ENCODE results near the gene RPL14.
"Not testable (repeated sequence)": the region's sequence is repeated elsewhere in the genome, so short reads cannot be mapped to it uniquely, and the experiment has no call there.

Gene RPL14

GRCh38 chr3:40456940-40457823, at the start of gene RPL14:
RPL14 (plus strand) TSS chr3:40457339; CDS start chr3:40457472, 133 bp downstream.
- DNase-seq (ENCODE audit: low read depth in 2 of 2): peak; percentile 81 to 93

GRCh38 chr3:40407611-40408010, 49.5 kb upstream of the RPL14 start:
- DNase-seq (ENCODE audit: low read depth in 2 of 2): no peak

- DNase-seq (ENCODE audit: low read depth in 2 of 2): no peak
Observed at GRCh38 chr3:40414270-40414669, 42.9 kb upstream of the RPL14 start.

GRCh38 chr3:40417845-40418543, 39.1 kb upstream of the RPL14 start:
- DNase-seq (ENCODE audit: low read depth in 2 of 2): no peak

- no peak for DNase-seq (ENCODE audit: low read depth in 2 of 2)
Observed at GRCh38 chr3:40422861-40423260, 34.3 kb upstream of the RPL14 start.

- no peak for DNase-seq (ENCODE audit: low read depth in 2 of 2)
Observed at GRCh38 chr3:40427045-40427669, 30.0 kb upstream of the RPL14 start.

GRCh38 chr3:40432793-40433192, 24.3 kb upstream of the RPL14 start:
- DNase-seq (ENCODE audit: low read depth in 2 of 2): no peak

GRCh38 chr3:40437889-40438288, 19.2 kb upstream of the RPL14 start:
- DNase-seq (ENCODE audit: low read depth in 2 of 2): no peak

GRCh38 chr3:40445062-40445461, 12.1 kb upstream of the RPL14 start:
- DNase-seq (ENCODE audit: low read depth in 2 of 2): no peak

- no peak for DNase-seq (ENCODE audit: low read depth in 2 of 2)
Observed at GRCh38 chr3:40445880-40446279, 11.3 kb upstream of the RPL14 start.

GRCh38 chr3:40450438-40450837, 6.7 kb upstream of the RPL14 start:
- DNase-seq (ENCODE audit: low read depth in 2 of 2): no peak

- DNase-seq (ENCODE audit: low read depth in 2 of 2): no peak
Observed at GRCh38 chr3:40451551-40451950, 5.6 kb upstream of the RPL14 start.

- DNase-seq (ENCODE audit: low read depth in 2 of 2): no peak
Observed at GRCh38 chr3:40452057-40452456, 5.1 kb upstream of the RPL14 start.

- DNase-seq (ENCODE audit: low read depth in 2 of 2): no peak
Observed at GRCh38 chr3:40452562-40452875, 4.6 kb upstream of the RPL14 start.

- peak; percentile 89 to 94 for DNase-seq (ENCODE audit: low read depth in 2 of 2)
Observed at GRCh38 chr3:40452876-40453730, 4.0 kb upstream of the RPL14 start.

- no peak for DNase-seq (ENCODE audit: low read depth in 2 of 2)
Observed at GRCh38 chr3:40453933-40454332, 3.2 kb upstream of the RPL14 start.

- DNase-seq (ENCODE audit: low read depth in 2 of 2): no peak
Observed at GRCh38 chr3:40455328-40455727, 1.8 kb upstream of the RPL14 start.

GRCh38 chr3:40456279-40456939, 730 bp upstream of the RPL14 start:
- DNase-seq (ENCODE audit: low read depth in 2 of 2): no peak

GRCh38 chr3:40458473-40458872, 1.3 kb downstream of the RPL14 start:
- DNase-seq (ENCODE audit: low read depth in 2 of 2): no peak

- DNase-seq (ENCODE audit: low read depth in 2 of 2): not testable (repeated sequence)
Observed at GRCh38 chr3:40460481-40460880, 3.3 kb downstream of the RPL14 start.

- DNase-seq (ENCODE audit: low read depth in 2 of 2): no peak
Observed at GRCh38 chr3:40461161-40461560, 4.0 kb downstream of the RPL14 start.

Data from stimulated activated CD8-positive, alpha-beta memory T cell treated with anti-CD3 and anti-CD28 coated beads, Interleukin-15, amount 100 ng/mL, for 4 hours (primary cell).